NCI-H774 (cell line): ENCODE measurements around the gene ADAM23.

Experiments used
- DNase-seq: peaks from one replicate; lab custom pipeline; 2025; lab: John Stamatoyannopoulos, UW

ADAM23 gene

DNA sequence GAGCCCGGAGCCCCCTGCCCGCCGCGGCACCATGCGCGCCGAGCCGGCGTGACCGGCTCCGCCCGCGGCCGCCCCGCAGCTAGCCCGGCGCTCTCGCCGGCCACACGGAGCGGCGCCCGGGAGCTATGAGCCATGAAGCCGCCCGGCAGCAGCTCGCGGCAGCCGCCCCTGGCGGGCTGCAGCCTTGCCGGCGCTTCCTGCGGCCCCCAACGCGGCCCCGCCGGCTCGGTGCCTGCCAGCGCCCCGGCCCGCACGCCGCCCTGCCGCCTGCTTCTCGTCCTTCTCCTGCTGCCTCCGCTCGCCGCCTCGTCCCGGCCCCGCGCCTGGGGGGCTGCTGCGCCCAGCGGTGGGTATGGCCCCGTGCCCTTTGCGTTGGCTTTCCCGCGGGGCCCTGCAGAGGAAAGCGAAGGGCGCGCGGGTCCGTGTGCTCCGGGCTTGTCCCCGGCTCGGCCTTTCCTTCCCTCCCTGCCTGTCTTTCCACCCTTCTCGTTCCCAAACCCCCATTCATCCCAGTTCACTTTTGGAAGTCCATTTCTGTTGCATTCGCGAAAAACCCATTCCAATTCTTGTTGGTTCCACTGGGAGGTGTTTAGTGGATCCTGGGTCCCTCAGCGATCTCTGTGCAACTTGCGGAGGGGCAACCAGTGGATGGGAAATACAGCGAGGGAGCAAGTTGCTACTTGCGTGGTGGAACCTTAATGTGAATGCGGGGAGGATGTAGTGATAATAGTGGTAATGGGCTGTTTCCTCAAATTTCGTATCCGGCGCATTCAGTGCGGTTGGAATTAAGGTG is 599 bp downstream of the ADAM23 start:
- DNase-seq = no peak

DNA sequence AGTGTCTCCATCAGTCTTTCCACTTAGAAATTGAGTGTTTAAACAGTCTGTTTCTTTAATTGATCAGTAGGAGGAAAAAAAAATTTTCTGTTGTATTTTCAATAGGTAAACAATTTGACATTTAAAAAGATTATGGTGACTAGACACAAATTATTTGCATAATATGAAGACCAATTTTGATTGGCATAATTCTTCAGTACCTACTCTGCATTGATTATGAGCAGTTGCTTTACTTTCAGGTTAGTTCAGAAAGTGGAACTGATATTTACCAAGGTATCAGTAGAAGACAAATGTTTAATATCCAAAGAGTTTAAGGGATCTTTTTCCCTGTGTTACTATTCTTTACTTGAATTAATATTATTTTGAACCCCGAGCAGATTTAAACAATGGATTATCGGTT is 2.6 kb downstream of the ADAM23 start:
- DNase-seq = no peak

DNA sequence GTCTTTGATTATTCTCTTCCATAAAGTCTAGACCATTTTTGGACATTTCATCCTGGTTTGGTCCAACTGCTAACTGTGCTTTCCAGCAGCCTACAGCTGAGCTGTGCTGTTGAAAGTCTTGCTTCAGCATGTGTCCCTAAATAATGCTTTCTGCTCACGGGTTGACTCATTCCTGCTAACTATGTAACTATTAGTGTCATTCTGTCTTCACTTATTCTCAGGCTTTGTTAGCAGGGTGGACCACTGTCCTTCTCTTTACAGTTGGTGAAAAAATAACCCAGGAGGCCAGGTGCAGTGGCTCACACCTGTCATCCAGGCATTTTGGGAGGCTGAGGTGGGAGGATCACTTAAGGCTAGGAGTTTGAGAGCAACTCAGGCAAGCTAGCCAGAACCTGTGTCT is 8.9 kb downstream of the ADAM23 start:
- no peak for DNase-seq

DNA sequence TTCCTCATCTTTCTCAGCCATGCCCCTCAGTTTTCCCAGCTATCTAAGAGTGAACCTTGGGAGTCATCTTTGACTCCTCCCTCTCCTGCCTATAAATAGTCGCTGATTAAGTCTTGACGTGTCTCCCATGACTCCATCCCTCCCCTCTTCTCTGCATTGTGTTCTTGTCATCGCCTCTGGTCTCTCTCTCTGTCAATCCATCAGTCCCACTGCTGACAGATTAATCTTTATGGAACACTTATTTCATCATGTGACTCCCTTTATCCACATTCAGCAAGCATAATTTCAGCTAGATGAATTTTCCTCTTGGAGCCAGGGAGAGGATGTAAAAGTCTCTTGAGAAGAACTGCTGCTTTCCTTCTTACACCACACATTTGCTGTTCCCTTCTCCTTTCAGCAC is 9.4 kb downstream of the ADAM23 start:
- no peak for DNase-seq

DNA sequence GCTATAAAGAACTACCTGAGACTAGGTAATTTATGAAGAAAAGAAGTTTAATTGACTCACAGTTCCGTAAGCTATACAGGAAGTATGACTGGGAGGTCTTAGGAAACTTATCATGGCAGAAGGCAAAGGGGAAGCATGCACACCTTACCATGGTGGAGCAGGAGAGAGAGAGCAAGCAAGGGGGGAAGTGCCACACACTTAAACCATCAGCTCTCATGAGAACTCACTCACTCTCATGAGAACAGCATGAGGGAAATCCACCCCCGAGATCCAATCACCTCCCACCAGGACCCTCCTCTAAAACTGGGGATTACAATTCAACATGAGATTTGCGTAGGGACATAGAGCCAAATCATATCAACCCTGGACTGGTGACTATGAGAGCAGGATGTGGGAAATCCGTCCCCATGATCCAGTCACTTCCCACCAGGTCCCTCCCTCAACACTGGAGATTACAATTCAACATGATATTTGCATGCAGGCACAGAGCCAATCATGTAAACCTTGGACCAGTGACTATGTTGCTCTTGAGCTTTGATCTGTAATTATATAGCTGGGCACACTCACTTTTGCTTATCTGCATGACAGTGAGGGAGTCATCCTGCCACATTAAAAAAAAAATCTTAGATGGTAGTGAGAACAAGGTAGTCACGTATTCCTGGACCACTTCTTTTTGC is 12.9 kb downstream of the ADAM23 start:
- DNase-seq = no peak

DNA sequence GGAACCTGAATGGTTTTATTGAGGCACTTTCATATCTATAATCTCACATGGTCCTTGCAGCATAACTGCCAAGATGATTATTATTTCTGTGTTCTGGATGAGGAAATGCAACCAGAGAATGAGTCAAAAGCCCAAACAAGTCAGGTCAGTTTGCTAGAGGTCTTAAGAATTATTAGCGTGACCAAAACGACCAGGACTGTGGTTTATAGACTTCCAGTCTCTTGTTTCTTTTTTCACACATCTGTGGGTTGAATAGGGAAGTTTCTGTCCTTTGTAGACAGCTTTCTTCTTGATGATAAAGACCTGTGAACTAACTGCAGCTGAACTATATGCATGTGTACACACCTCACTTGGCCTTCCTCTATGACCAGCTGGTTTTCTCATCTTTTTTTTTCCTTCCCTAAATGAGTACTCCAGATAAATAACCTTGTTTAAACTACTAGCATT is 13.9 kb downstream of the ADAM23 start:
- DNase-seq = no peak

DNA sequence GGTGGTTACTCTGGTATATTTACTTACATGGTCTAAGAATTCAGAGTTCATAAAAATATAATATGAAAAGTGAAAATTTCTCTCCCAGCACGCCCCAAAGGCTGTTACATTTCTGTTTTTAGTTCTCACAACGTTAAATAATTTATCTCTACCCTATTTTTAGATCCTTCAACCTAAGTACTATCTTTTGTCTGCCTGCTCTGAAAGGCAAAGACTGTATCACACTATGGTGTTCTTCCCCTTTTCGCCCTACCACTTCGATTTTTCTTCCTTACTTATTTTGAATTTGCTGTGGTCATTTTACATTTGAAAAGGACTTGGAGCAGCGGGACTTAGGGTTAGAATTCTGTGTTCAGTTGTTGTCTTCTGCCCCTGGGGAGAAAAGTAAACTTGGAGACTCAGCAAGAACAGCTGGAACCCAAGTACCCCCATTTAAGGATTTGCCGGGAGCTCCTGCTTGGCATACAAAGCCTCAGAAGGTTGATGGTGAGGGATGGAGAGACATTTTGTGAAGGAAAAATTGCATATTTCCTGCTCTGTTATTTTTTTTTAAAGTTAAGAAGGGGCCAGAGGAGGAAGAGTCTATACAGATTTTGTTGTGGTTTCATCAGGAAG is 19.0 kb downstream of the ADAM23 start:
- DNase-seq = no peak

DNA sequence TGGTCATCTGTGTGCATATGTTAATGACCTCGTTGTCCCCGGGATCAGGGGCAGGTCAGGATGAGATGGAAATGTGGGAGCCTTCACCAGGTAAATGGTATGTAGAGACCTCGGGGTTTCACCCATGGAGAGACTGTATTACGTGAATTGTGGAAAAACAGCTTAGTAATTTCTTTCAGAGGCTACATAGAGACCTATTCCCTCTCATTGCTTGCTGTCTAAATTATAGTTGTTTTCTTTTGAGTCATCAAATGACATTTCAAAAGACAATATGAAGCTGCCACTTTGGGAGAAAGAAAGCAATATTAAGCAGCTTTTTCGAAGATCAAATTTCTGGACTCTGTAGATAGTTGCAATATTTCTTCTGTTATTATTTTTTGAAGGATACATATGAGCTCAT is 20.4 kb downstream of the ADAM23 start:
- no peak for DNase-seq

DNA sequence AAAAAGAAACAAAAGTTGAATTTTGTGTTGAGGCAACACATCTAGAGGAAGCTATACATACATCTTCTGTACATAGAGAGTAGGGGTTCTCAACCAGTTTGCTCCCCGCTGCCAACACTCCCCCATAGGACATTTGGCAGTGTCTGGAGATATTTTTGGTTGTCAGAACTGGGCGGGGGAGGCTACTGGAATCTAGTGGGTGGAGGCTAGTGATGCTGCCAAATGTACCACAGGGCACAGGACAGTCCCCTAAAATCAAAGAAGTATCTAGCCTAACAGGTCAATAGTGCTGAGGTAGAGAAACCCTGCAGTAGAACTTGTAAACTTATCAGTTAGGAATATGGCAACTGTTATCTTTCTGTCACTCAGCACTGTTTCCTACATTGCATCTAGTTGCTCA is 21.3 kb downstream of the ADAM23 start:
- no peak for DNase-seq

DNA sequence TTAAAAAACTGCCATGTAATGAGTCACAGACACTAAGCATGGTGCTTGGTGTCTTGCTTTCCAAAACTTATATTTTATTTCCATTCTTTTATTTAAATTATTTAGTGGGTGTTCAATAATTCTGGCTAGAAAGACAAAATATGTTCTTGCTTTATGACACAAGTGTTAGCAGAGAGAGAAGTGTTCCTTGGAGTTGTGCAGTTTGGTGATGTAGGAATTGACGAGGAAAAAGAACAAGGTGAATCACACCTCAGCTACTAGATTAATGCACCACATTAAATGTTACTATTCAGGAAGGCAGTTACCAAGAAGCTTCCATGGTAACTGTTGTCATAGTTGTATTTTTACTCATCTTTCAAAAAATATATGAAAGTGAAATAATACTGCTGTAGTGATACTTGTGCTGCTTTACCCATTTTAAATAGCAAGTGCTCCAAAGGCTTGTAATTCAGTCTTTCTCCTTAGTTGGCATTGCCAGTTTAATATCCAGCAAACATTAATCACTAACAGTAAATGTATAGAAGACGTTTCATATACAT is 28.3 kb downstream of the ADAM23 start:
- DNase-seq = no peak

DNA sequence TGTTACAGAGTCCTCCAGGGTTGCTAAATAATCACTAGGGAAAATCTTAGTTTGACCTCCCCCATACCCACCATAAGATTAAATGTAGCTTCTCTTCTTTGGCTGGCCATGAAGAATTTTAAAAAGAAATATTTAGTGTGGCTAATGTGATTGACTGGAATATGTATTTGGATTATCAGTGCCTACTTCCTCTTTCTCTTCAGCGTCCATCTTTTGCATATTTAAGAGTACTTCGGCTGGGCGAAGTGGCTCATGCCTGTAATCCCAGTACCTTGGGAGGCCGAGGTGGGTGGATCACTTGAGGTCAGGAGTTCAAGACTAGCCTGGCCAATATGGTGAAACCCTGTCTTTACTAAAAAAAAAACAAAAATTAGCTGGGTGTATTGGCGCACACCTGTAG is 28.8 kb downstream of the ADAM23 start:
- DNase-seq = no peak

DNA sequence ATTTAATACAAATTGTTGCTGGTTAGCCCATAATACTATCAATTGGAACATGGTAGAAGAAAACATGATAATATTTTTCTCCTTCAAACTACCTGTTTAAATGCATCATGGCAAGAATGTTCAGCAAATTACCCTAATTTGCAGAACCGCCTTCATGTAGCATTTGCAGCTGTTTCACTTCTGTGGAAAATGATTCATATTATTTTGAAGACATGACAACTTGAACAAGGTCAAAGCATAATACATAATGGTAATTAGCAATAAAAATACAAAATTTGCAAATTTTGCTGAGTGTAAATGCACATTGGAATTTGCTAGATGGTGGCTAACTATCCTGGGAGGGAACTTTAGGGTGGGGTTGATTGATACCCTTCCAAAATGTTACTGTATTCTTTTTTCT is 30.8 kb downstream of the ADAM23 start:
- DNase-seq = no peak

DNA sequence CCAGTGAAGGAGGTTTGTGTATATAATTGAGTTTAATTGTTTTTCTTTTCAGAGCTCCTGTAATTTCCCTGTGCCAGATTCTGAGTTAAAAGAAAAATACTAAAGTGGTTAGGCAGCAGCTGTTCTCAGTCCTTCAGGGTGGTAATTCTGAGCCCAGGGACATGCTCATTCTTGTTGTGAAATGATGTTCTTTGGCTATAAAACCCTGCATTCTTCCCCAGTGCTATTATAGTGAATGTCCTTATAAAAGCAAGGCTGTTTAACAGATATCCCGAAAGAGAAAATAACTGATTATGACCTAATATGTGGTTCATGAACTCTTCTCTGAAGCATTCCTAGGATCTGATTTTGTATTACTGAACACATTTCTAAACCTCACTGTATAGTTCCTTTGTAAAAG is 34.0 kb downstream of the ADAM23 start:
- DNase-seq = no peak

DNA sequence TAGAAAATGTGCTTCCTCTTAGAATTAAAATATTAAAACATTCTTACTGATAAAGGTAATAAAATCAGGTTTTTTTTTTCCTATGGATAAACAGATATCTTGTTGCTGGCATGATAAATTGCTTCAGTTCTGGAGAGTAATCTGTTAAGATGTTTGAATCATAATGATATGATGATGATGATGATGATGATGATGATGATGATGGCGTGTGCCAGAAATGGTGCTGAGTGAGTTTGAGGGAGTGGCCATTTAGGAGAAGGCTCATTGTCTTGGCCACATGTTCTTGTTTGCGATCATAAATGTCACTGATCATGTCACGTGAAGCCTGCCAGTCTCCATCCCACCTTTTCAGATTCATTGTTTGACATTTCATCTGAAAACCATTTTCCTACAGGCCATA is 35.0 kb downstream of the ADAM23 start:
- no peak for DNase-seq

DNA sequence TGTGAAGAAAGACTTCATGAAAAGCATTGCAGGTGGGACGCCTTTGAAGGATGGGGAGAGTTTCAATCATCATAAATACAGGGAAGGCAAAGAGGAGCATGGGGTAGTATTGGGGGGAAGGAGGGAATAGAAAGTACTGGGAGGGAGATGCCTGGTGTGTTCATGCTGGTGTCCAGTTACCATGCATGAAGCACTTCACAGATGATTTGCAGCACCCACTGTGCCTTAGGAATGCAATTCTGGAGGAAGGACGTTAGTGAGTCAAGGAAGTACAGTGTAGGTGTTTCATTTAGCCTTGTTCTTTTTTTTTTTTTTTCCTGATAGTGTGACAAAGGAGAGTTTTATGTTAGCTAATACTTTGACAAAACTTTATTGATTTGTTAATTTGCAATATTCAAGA is 36.8 kb downstream of the ADAM23 start:
- DNase-seq = no peak

DNA sequence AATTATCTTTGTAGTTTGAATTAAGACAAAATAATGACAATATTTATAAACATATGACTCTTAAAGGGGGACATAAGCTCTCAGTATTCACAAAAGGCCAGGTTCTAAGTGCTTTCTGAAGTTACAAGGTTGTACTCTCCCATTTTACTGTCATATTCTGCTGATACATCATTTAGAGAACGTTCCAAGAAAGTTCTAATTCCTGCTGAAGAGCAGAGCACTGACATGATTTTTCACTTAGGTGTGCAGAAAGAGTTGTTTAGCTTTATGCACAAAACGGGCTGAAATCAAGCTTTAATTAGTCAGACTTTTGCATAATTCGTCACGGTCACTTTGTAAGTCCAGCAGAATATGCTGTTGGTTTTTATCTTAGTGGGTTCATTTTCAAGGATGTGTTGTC is 37.3 kb downstream of the ADAM23 start:
- no peak for DNase-seq

DNA sequence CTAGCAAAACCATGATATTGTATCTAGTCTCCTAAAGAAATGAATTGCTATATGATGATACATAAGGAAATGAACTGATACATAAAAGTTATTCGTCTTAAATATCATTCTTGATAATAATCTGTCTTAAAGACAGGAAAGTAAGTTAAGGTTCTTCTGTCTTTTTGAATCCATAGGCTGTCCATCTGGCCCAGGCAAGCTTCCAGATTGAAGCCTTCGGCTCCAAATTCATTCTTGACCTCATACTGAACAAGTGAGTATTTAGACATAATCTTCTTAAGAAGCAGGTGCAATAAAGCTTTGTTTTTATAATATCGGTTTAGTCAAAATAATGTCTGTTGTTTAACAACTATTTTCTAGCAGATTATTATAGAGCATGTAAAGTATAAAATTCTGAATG is 37.7 kb downstream of the ADAM23 start:
- DNase-seq = no peak

DNA sequence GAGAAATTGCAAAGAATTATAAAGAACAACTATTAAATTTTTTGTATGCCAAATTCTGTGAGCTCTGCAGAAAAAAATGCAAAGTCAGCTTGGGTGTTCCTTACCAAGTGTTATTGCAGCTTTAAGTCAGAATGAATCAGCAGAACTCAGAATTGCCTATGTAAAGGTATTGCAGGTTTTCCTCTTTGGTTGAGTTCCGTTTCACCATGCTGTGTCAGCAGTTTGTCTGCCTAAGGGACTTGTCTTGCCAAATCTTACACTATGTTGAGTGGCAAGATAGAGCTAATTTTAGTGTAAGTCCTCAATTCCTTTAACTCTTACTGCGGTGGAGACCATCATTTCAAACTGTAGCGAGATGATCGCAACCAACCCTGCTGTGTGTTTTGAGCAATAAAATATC is 38.8 kb downstream of the ADAM23 start:
- no peak for DNase-seq

DNA sequence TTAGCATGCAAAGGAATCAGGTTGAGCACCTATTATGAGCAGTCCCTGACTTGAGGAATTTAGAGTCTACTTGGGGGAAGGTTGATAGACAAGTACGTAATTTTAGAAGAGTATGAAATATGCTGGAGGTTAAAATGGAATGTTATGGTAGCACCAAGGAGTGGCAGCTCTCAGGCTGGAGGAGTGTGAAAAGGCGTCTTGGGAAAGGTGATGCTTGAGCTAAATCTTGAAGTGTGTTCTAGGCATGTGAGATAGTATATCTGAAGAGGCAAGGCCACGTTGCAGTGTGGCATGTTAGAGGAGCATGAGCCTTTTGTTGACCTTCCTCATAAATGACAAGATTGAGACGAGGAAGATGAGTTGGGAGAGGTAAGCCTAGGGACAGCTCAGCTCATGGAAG is 39.3 kb downstream of the ADAM23 start:
- DNase-seq = no peak

DNA sequence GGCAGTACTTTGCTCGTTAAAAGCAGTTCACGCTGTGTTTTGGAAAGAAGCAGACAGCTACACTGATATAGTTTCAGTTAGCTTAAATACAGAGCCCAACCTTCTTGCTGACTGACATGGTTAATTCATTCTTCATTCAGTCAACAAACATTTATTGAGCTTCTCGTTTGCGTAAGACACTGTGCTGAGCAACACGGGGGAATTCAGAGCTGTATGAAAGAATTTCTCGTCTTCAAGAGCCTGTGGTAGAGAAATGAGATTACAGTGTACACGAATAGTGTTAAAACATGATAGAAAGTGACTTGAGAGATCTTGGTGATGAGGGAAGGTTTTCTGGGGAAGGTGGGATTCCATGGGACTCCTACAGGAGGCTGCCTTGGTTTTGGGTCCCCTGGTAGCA is 44.7 kb downstream of the ADAM23 start:
- no peak for DNase-seq

DNA sequence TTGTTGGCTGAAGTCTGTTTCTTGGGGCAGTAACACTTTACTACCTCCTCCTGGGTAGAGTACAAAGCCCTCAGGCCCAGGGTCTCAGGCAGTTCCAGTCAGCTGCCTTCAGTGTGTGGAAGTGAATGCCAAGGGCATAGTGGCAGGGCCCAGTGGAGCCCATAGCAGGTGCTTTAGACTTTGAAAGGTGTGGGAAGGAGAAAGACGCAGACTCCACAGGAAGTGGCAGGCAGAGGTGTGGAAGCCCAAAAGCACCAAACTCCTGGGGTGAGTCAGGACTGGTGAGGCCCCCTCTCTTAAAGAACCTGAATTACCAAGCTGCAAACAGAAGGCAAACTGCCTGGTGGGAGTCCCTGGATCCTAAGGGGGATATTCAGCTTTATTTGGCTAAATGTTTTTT is 45.3 kb downstream of the ADAM23 start:
- no peak for DNase-seq

DNA sequence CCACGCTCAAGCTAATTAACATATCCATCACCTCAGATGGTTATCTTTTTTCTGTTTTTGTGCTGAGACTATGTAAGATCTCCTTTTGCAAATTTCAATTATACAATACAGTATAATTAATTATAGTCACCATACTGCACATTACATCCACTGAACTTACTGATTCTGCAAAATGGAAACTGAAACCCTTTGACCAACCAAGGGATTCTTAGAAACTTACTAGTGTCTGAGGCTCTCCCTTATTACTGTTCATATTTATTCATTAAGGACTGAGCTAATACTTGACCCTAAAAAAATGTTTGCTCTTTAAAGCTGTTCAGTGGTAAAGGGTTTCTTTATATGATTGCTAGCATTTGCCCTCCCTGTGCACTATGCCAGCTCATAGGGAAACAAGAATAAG is 50.7 kb downstream of the ADAM23 start:
- DNase-seq = no peak

DNA sequence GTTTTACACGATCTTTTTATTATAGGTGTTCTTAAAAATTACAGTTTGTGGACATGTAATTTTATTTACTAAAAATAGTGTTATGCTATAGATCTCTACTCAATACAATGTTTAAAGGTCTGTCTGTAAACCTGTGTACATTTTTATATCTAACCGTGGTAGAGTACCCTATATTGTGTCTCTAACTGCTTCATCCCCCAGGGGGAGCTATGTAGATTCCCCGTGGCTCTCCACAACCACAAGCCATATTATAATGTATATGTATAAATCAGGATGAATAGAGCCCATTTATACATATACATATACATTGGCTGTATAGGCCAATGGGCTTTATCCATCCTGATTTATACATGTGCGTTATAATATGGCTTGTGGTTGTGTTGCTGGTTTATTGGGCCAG is 59.4 kb downstream of the ADAM23 start:
- DNase-seq = no peak
